Bronchus fibroblast of lung (primary cell): ENCODE data around the gene RPL19. TPM values are rescaled to one million over a fixed set of nuclear protein-coding genes. Genes with fewer than 3 reads are reported as not detected.

Experiments used
- total RNA-seq: library from RNA; depleted of rRNA; stranded (reverse); fragments of >200 nt; gene quantifications from 2 replicates; pipeline ENCODE4 v1.2.3, GENCODE V29; 2015

The RPL19 gene
- total RNA-seq = 2,902 and 3,012 TPM in 2 replicates

GRCh38 chr17:39200070-39200879 is at the start of gene RPL19:
Gene RPL19 (plus strand): TSS chr17:39200283. CDS start chr17:39200345, 62 bp downstream.

GRCh38 chr17:39151150-39151942 is 48.7 kb upstream of the RPL19 start, which contains the start of gene PLXDC1:
Gene PLXDC1 (minus strand): TSS chr17:39151637. CDS start chr17:39151437, 200 bp downstream.

GRCh38 chr17:39165841-39166349 is 34.2 kb upstream of the RPL19 start, which contains the start of gene ARL5C:
Gene ARL5C (minus strand): TSS chr17:39166161. CDS start chr17:39165760, 401 bp downstream.

GRCh38 chr17:39197380-39198185 is 2.5 kb upstream of the RPL19 start, which contains the start of gene CACNB1:
Gene CACNB1 (minus strand): TSS chr17:39197669. CDS start chr17:39197495, 174 bp downstream.

GRCh38 chr17:39225308-39225958 is 25.4 kb downstream of the RPL19 start, which contains the start of gene STAC2:
Gene STAC2 (minus strand): TSS chr17:39225945. CDS start chr17:39225502, 443 bp downstream.

Other genes starting within 250 kb of the RPL19 start
- gene FBXO47, start 232.9 kb upstream of the RPL19 start, total RNA-seq = under 0.01 TPM in 1 of 2 replicates, not detected in the other
- gene PLXDC1, start 48.6 kb upstream of the RPL19 start, total RNA-seq = under 0.01 and 0.15 TPM in 2 replicates
- gene ARL5C, start 34.1 kb upstream of the RPL19 start, total RNA-seq = not detected in 2 replicates
- 3.9 and 4.3 TPM in 2 replicates for gene CACNB1, start 2.6 kb upstream of the RPL19 start, total RNA-seq
- gene STAC2, start 25.7 kb downstream of the RPL19 start, total RNA-seq = 0.15 TPM in 1 of 2 replicates, not detected in the other
- gene FBXL20, start 201.3 kb downstream of the RPL19 start, total RNA-seq = 4.7 and 4.9 TPM in 2 replicates